ENCODE measurements around the gene MTMR1.

MTMR1 gene

DNA sequence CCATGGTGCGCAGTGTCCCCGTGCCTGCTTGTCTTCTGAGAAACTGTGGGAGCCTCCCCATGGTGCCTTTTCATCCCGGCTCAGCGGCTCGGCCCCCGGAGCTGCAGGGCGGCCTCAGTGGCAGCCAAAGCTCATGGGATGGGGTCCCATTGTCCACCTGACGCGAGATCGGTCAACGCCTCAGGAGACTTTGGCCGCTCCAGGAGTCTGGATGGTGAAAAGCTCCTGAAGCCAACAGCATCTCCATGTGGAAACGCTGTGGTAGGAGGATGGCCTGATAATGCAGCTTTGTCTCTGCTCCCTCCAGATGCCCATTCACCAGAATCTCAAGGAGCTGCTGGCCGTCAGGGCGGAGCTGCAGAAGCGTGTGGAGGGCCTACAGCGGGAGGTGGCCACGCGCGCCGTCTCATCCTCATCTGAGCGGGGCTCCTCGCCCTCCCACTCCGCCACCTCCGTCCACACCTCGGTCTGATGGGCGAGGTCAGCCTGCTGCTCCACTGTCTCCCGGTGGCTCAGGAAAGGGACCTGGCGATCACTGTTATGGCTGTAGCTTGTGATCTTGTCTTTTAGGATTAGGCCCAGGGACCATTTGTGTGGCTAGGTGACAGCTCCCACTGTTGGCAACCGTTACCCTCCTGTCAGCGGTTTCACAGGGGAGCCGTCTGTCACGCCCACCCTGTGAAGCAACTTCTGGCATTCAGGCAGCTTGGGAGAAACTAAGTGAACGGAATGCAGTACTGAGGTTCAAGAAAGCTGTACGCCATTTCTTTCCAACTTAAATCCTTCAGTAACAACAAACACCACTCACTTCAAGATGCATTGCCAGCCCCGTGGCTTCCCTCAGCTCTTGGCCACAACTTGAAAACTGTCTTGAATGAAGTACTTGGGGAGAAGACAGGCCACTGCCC lies 69.3 kb downstream of the MTMR1 start:
- no peak overlapping the region for H3K9ac ChIP-seq (ENCODE audit: insufficient read length)
- DNase-seq (ENCODE audit: low read depth, low spot score) = no peak
- H3K9me3 ChIP-seq (ENCODE audit: low read depth, low read length) = no peaks in the 10 kb centered on the region
- no peak overlapping the region for H3K4me3 ChIP-seq
- TF ChIP-seq POLR2AphosphoS5 (IDR thresholded peaks at IDR 0.05; ENCODE audit: borderline replicate concordance, low read depth, low read length) (no peak), EZH2 (IDR thresholded peaks at IDR 0.05) (no peak), FOXP2 (optimal IDR thresholded peaks at IDR 0.05; ENCODE audit: control extremely low read depth, extremely low read length, insufficient read depth) (no peak)
- no peaks in the 10 kb centered on the region for H3K36me3 ChIP-seq (ENCODE audit: insufficient read depth, low read length)
- no peak overlapping the region for H3K27ac ChIP-seq

DNA sequence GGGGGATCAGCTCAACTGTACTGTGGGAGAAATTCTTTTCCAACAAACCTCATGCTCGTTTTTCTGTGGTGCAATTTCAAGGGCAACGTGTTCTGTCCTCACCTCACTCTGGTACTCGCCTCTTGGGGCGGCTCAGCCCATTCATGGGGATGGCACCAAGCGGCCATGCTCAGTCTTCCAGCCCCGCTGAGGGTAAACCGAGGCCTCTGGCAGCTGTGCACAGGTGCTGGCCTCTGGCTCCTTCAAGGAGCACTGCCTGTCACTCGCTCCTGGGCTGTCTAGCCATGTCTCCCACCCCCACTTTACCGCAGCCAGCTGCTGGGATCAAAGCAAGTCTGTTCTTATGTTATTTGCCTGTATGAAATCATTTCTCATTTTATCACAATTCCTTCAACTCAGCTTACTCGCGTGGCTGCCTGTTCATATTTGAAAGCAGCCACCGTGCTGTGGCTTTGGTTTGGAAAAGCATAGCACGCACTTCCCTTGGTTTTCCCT lies 70.2 kb downstream of the MTMR1 start:
- Histone ChIP-seq H3K9me3 (ENCODE audit: low read depth, low read length) (no peaks in the 10 kb centered on the region), H3K27ac (no peak overlapping the region), H3K36me3 (ENCODE audit: insufficient read depth, low read length) (no peaks in the 10 kb centered on the region), H3K4me3 (no peak overlapping the region), H3K9ac (ENCODE audit: insufficient read length) (no peak overlapping the region)
- TF ChIP-seq POLR2AphosphoS5 (IDR thresholded peaks at IDR 0.05; ENCODE audit: borderline replicate concordance, low read depth, low read length) = no peak
- no peak for TF ChIP-seq EZH2 (IDR thresholded peaks at IDR 0.05)
- TF ChIP-seq FOXP2 (optimal IDR thresholded peaks at IDR 0.05; ENCODE audit: control extremely low read depth, extremely low read length, insufficient read depth) = no peak
- no peak for DNase-seq (ENCODE audit: low read depth, low spot score)

DNA sequence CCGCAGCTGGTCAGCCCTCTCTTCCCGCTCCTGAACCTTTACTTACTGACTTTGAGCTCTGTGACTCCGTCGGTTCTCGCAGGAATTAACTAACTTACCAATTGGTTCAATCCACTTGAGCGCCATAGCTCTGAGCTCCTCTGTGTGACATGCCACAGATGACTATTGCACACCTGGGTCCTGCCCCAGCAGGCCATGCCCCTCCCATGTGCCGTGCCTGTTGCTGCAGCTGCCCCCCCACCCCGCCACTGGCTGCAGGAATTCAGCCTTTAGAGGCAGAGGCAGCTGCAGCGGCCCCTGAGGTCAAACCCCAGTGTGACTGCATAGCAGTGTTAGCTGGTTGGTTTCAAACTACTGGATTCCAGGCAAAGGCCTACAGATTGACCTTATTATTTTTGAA lies 70.6 kb downstream of the MTMR1 start:
- Histone ChIP-seq H3K27ac (no peak overlapping the region), H3K36me3 (ENCODE audit: insufficient read depth, low read length) (no peaks in the 10 kb centered on the region), H3K9me3 (ENCODE audit: low read depth, low read length) (no peaks in the 10 kb centered on the region), H3K4me3 (no peak overlapping the region), H3K9ac (ENCODE audit: insufficient read length) (no peak overlapping the region)
- DNase-seq (ENCODE audit: low read depth, low spot score) = no peak
- no peak for TF ChIP-seq FOXP2 (optimal IDR thresholded peaks at IDR 0.05; ENCODE audit: control extremely low read depth, extremely low read length, insufficient read depth)
- no peak for TF ChIP-seq POLR2AphosphoS5 (IDR thresholded peaks at IDR 0.05; ENCODE audit: borderline replicate concordance, low read depth, low read length)
- TF ChIP-seq EZH2 (IDR thresholded peaks at IDR 0.05) = no peak

DNA sequence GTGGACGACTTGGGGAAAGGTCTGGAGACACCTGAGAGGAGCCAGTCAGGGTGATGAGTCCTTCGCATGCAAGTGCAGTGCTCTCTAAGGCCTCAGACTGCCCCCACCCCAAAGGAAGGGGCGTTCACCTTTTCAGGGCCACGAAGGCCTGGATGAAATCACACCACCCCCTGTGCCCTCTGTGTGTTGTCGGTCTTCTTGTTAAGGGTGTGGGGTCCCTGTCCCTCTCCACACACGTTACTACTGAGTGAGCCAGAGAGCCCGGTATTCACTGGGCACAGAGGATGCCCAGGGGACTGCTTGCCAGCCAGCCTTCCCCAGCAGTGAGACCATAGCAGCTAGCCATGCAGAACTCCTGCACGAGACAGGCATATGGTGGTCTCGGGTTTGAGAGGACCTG lies 72.0 kb downstream of the MTMR1 start:
- no peak for TF ChIP-seq POLR2AphosphoS5 (IDR thresholded peaks at IDR 0.05; ENCODE audit: borderline replicate concordance, low read depth, low read length)
- no peak for TF ChIP-seq EZH2 (IDR thresholded peaks at IDR 0.05)
- TF ChIP-seq FOXP2 (optimal IDR thresholded peaks at IDR 0.05; ENCODE audit: control extremely low read depth, extremely low read length, insufficient read depth) = no peak
- no peaks in the 10 kb centered on the region for H3K9me3 ChIP-seq (ENCODE audit: low read depth, low read length)
- no peaks in the 10 kb centered on the region for H3K36me3 ChIP-seq (ENCODE audit: insufficient read depth, low read length)
- H3K27ac ChIP-seq = no peak overlapping the region
- H3K9ac ChIP-seq (ENCODE audit: insufficient read length) = no peak overlapping the region
- DNase-seq (ENCODE audit: low read depth, low spot score) = no peak
- no peak overlapping the region for H3K4me3 ChIP-seq

DNA sequence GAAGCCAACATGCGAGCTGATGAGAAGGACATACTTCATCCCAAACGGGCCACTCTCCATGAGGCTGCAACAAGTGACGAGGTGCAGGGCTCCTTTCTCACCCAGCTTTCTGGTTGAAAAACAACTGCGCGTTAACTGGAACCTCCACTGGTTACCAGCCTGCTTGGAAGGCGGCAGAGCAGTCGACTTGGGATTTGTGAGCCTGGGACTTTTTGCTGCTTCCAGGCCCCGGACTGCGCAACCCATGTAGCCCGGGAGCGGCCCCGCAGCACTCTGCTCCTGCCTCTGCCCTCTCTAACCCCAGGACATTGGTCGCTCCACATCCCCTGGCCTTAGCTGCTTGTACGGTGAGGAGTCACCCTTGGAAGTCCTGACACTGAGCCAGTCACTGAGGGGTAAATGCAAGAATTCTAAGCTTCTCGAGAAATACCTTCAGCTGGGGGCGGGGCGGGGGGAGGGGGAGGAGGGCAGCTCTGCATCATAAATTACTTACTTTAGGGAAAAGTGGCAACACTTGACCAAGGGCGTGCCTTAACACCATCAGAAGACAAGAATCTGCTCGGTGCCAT lies 72.7 kb downstream of the MTMR1 start:
- no peak overlapping the region for H3K27ac ChIP-seq
- H3K9me3 ChIP-seq (ENCODE audit: low read depth, low read length) = no peaks in the 10 kb centered on the region

DNA sequence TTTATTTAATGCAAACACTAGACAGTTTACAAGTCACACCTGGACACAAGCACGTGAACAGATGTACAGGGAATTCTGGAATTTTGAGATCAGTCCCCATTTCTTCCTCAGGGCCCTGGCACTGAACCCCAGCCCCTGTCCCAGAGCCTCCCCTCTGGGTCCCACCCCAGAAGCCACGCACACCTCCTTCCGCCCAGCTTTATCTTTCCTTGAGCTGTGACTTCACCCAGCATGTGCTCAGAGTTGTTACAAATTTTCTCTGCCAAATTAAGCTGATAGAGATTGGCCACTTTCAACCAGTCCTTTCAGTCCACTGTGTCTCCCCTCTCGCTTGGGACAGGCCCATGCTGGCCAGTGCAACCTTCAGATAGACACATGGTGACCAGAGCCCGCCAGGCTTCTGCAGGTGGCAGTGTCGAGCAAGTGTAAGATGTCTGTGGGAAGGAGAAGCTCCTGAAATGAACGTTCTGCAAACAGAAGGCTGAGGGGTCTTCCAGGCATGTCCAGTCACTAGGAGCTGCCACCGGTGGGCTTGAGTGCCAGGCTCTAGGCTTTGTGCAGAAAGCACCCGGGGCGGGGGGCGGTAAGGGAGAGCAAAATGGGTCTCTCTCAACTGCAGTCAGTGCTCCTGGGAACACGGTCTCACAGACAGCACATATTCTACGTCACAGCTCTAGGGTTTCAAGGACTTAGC lies 73.3 kb downstream of the MTMR1 start:
- no peak overlapping the region for H3K27ac ChIP-seq
- TF ChIP-seq POLR2AphosphoS5 (IDR thresholded peaks at IDR 0.05; ENCODE audit: borderline replicate concordance, low read depth, low read length) = no peak
- TF ChIP-seq EZH2 (IDR thresholded peaks at IDR 0.05) = no peak
- TF ChIP-seq FOXP2 (optimal IDR thresholded peaks at IDR 0.05; ENCODE audit: control extremely low read depth, extremely low read length, insufficient read depth) = no peak
- H3K36me3 ChIP-seq (ENCODE audit: insufficient read depth, low read length) = no peaks in the 10 kb centered on the region
- H3K9me3 ChIP-seq (ENCODE audit: low read depth, low read length) = no peaks in the 10 kb centered on the region
- H3K4me3 ChIP-seq = no peak overlapping the region
- no peak for DNase-seq (ENCODE audit: low read depth, low spot score)
- no peak overlapping the region for H3K9ac ChIP-seq (ENCODE audit: insufficient read length)

More for the DNA sequence above, 72.7 kb downstream of the MTMR1 start:
- H3K36me3 ChIP-seq (ENCODE audit: insufficient read depth, low read length) = no peaks in the 10 kb centered on the region
- DNase-seq (ENCODE audit: low read depth, low spot score) = no peak
- no peak overlapping the region for H3K4me3 ChIP-seq
- no peak overlapping the region for H3K9ac ChIP-seq (ENCODE audit: insufficient read length)
- TF ChIP-seq EZH2 (IDR thresholded peaks at IDR 0.05) = no peak
- no peak for TF ChIP-seq POLR2AphosphoS5 (IDR thresholded peaks at IDR 0.05; ENCODE audit: borderline replicate concordance, low read depth, low read length)
- no peak for TF ChIP-seq FOXP2 (optimal IDR thresholded peaks at IDR 0.05; ENCODE audit: control extremely low read depth, extremely low read length, insufficient read depth)

DNA sequence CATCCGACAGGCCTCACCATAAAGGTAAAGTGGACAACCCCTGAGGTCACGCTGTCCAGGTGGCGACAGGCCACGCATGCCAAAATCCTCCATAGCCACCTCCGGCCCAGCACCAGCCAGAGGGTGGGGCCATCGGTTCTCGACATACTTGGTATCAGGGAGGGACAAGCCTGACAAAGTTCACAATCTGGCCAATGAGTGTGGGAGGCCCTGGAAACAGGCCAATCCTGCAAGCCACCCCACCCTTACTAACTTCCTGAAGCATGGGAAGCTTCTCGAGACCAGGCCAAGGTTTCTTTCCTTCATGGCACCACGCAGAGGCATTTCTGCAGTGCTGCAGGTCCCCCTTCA lies 73.8 kb downstream of the MTMR1 start:
- TF ChIP-seq FOXP2 (optimal IDR thresholded peaks at IDR 0.05; ENCODE audit: control extremely low read depth, extremely low read length, insufficient read depth) (no peak), POLR2AphosphoS5 (IDR thresholded peaks at IDR 0.05; ENCODE audit: borderline replicate concordance, low read depth, low read length) (no peak), EZH2 (IDR thresholded peaks at IDR 0.05) (no peak)
- Histone ChIP-seq H3K9ac (ENCODE audit: insufficient read length) (no peak overlapping the region), H3K27ac (no peak overlapping the region), H3K36me3 (ENCODE audit: insufficient read depth, low read length) (no peaks in the 10 kb centered on the region), H3K4me3 (no peak overlapping the region), H3K9me3 (ENCODE audit: low read depth, low read length) (no peaks in the 10 kb centered on the region)
- DNase-seq (ENCODE audit: low read depth, low spot score) = no peak

DNA sequence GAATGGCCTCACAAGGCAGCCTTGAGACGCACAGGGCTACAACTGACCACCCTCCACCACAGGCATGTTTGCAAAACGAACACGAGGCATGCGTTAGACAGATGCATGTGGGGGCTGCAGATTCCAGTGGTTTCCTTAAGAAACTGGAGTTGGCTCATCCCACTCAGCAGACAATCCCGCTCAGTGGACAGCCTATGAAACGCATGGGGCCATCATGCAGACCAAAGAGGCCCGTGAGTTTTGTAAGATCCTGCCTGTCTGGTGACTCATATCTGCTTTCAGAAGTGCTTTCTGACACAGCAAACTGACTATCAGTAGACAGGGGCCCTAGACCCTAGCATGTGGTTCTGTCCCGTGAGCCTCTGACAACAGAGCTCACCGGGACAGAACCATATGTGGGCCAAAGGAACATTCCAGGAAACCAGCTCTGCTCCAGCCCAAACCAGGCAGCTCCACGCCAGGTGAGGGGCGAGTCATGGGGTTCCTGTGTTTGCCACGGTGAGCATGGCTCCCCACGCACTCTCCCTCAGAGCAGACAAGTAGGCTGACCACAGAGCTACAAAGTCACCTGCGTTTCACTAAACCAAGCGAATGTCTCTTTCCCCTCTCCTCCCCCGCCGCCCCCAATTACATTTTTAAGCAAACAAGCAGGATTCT lies 74.4 kb downstream of the MTMR1 start:
- Histone ChIP-seq H3K27ac (no peak overlapping the region), H3K36me3 (ENCODE audit: insufficient read depth, low read length) (no peaks in the 10 kb centered on the region), H3K9me3 (ENCODE audit: low read depth, low read length) (no peaks in the 10 kb centered on the region), H3K4me3 (no peak overlapping the region), H3K9ac (ENCODE audit: insufficient read length) (no peak overlapping the region)
- no peak for TF ChIP-seq POLR2AphosphoS5 (IDR thresholded peaks at IDR 0.05; ENCODE audit: borderline replicate concordance, low read depth, low read length)
- no peak for TF ChIP-seq FOXP2 (optimal IDR thresholded peaks at IDR 0.05; ENCODE audit: control extremely low read depth, extremely low read length, insufficient read depth)
- TF ChIP-seq EZH2 (IDR thresholded peaks at IDR 0.05) = no peak
- DNase-seq (ENCODE audit: low read depth, low spot score) = no peak
